HepG2 (cell line): ENCODE measurements around the gene BCAS3. TPM values are rescaled to one million over a fixed set of nuclear protein-coding genes. Genes with fewer than 3 reads are reported as not detected.
"Not testable (repeated sequence)": the region's sequence is repeated elsewhere in the genome, so short reads cannot be mapped to it uniquely, and the experiment has no call there.

Experiments used
- ATAC-seq: fragments of 200-7000 bp; cut with Tn5 transposase; 3 replicates; pipeline ENCODE4 v1.9.1; 2020; ENCODE audit warnings: mild to moderate bottlenecking, moderate library complexity
- BruUV-seq: library from RNA; stranded (reverse); fragments of 400-500 nt; replicated peaks from 2 replicates; lab custom pipeline; 2021; lab: Mats Ljungman, UMichigan
- CTCF ChIA-PET: fragments of 300-600 bp; formaldehyde crosslinking; extraction: SDS; loops from one replicate; lab custom pipeline; 2021; ENCODE audit warnings: low total read pairs, inconsistent platforms, low intra/inter-chr PET ratio; lab: Yijun Ruan, JAX
- POLR2A ChIA-PET: fragments of 350-600 bp; sonication (Branson Sonifier 250); formaldehyde crosslinking; loops from one replicate; lab custom pipeline; 2020; ENCODE audit warnings: antibody characterized with exemption, inconsistent platforms; lab: Yijun Ruan, JAX
- DNase-seq: peaks from one replicate; pipeline ENCODE4 v3.0.0-alpha.2; 2015; ENCODE audit warnings: low spot score
- FAIRE-seq: peaks from 3 replicates; lab custom pipeline; 2011; peaks lifted over from hg19 to GRCh38; lab: Jason Lieb, UNC
- H2AFZ ChIP-seq: one replicate; pipeline ENCODE4 v1.6.1; 2011; ENCODE audit warnings: low read length, inconsistent platforms
- H3K27ac ChIP-seq: fragments of 300-600 bp; 3 replicates; pipeline ENCODE4 v1.8.0; 2011; ENCODE audit warnings: mixed run types, mild to moderate bottlenecking, mixed read lengths, low read length, inconsistent platforms; ENCODE audit not compliant: insufficient read depth; ENCODE audit errors: extremely low read length
- H3K27me3 ChIP-seq, 2 experiments: fragments of 200-600 bp in 1 of 2; 2 replicates in 1 of 2; 3 replicates in 1 of 2; pipeline versions ENCODE4 v1.6.0 to v1.8.0; 2011; ENCODE audit warnings: low read length in 2 of 2, mild to moderate bottlenecking in 2 of 2, moderate library complexity in 2 of 2, inconsistent platforms in 1 of 2; ENCODE audit not compliant: insufficient read depth in 2 of 2, control insufficient read depth in 1 of 2
- H3K36me3 ChIP-seq, 2 experiments: fragments of 200-600 bp in 1 of 2; replicated peaks in 1 of 2; 2 replicates in 1 of 2; 3 replicates in 1 of 2; pipeline versions ENCODE4 v1.5.1 to v1.8.0; 2011; ENCODE audit warnings: low read length in 2 of 2, inconsistent platforms in 1 of 2; ENCODE audit not compliant: insufficient read depth in 2 of 2, control insufficient read depth in 1 of 2
- H3K4me1 ChIP-seq: 2 replicates; pipeline ENCODE4 v1.5.1; 2012; ENCODE audit warnings: low read length, inconsistent platforms; ENCODE audit not compliant: insufficient read depth
- H3K4me2 ChIP-seq: 2 replicates; pipeline ENCODE4 v1.6.0; 2011; ENCODE audit warnings: low read depth, low read length, inconsistent platforms
- H3K4me3 ChIP-seq, 3 experiments: fragments of 200-600 bp in 1 of 3; sonication (generic), shearing (Covaris generic) in 1 of 3; replicated peaks in 1 of 3; 2 replicates each; pipeline ENCODE4 v1.5.1; 2011 to 2016; ENCODE audit warnings: low read length in 3 of 3, inconsistent platforms in 2 of 3, low read depth in 2 of 3, mild to moderate bottlenecking in 2 of 3, control low read depth in 1 of 3, mixed read lengths in 1 of 3; ENCODE audit not compliant: insufficient read depth in 1 of 3
- H3K79me2 ChIP-seq: one replicate; pipeline ENCODE4 v1.6.1; 2011; ENCODE audit warnings: low read length, inconsistent platforms; ENCODE audit not compliant: insufficient read depth
- H3K9ac ChIP-seq: 2 replicates; pipeline ENCODE4 v1.6.0; 2011; ENCODE audit warnings: mild to moderate bottlenecking, low read depth, low read length, inconsistent platforms; ENCODE audit not compliant: insufficient read depth
- H3K9me3 ChIP-seq: 2 replicates; pipeline ENCODE4 v1.5.1; 2012; ENCODE audit warnings: mild to moderate bottlenecking, low read length
- H4K20me1 ChIP-seq: 2 replicates; pipeline ENCODE4 v1.6.0; 2011; ENCODE audit warnings: inconsistent platforms, mild to moderate bottlenecking, low read length, moderate library complexity; ENCODE audit not compliant: insufficient read depth
- CBX5 ChIP-seq: sonication (generic); formaldehyde crosslinking; IDR thresholded peaks from 2 replicates; pipeline ENCODE4 v1.4.0; 2020; ENCODE audit warnings: missing genetic modification reagents, borderline replicate concordance
- CEBPG ChIP-seq: IDR thresholded peaks from 2 replicates; pipeline ENCODE4 v1.6.1; 2016
- GATAD1 ChIP-seq: IDR thresholded peaks from 2 replicates; pipeline ENCODE4 v1.6.1; 2016; ENCODE audit warnings: missing genetic modification reagents, missing compliant biosample characterization
- KLF11 ChIP-seq: IDR thresholded peaks from 2 replicates; pipeline ENCODE4 v1.6.1; 2016; ENCODE audit warnings: missing compliant biosample characterization
- ZMYM2 ChIP-seq: sonication (generic); formaldehyde crosslinking; IDR thresholded peaks from 2 replicates; pipeline ENCODE4 v1.8.0; 2022; ENCODE audit warnings: mild to moderate bottlenecking, missing genetic modification reagents
- ZNF121 ChIP-seq: sonication (generic); formaldehyde crosslinking; IDR thresholded peaks from 2 replicates; pipeline ENCODE4 v1.5.0; 2020; ENCODE audit warnings: mild to moderate bottlenecking, missing genetic modification reagents
- ZNF292 ChIP-seq: sonication (generic); formaldehyde crosslinking; IDR thresholded peaks from 2 replicates; pipeline ENCODE4 v1.8.1; 2022; ENCODE audit warnings: mild to moderate bottlenecking, low read depth, missing genetic modification reagents, borderline replicate concordance
- WGBS: methylation state at CpG from one replicate; pipeline ENCODE4 v1.1.6; 2017; ENCODE audit warnings: low lambda C conversion rate; 5-methylcytosine and 5-hydroxymethylcytosine counted together
- in situ Hi-C: cut with HindIII; loops from 2 replicates; pipeline ENCODE4 v1.10.0; 2017; ENCODE audit warnings: low pct_unique_long_range_greater_than_20kb; ENCODE audit not compliant: extremely low pct_ligation_motif_present
- intact Hi-C: fragments of 100-400 bp; cut with micrococcal nuclease; formaldehyde crosslinking; loops from one replicate; pipeline ENCODE4 v1.10.0; 2022; ENCODE audit not compliant: unreplicated experiment
- polyA plus RNA-seq, 8 experiments: library from polyadenylated mRNA; depleted of rRNA in 3 of 8; stranded (reverse) in 7 of 8; unstranded in 1 of 8; fragments of >200 nt; fragmentation: Illumina TruSeq in 4 of 8; extraction: Trizol in 4 of 8; gene quantifications; 2 replicates each; pipeline versions ENCODE4 v1.2.1 to v1.2.3, GENCODE V29; 2011 to 2016; ENCODE audit warnings: low read depth in 4 of 8, missing spikeins in 1 of 8, mixed read lengths in 1 of 8; ENCODE audit not compliant: insufficient read depth in 1 of 8
- total RNA-seq, 5 experiments: library from RNA; depleted of rRNA; stranded (reverse); fragments of >200 nt; fragmentation: Illumina TruSeq; extraction: Trizol; gene quantifications; 2 replicates each; pipeline ENCODE4 v1.2.3, GENCODE V29; 2016; ENCODE audit warnings: low read depth in 1 of 5
- TF ChIP-seq, protein P1 (sequence below): sonication (generic); formaldehyde crosslinking; IDR thresholded peaks from 2 replicates; pipeline ENCODE4 v1.4.0; 2020; ENCODE audit warnings: mild to moderate bottlenecking, missing genetic modification reagents
- TF ChIP-seq, protein P2 (sequence below): sonication (generic); IDR thresholded peaks from 2 replicates; pipeline ENCODE4 v1.6.1; 2016; ENCODE audit warnings: low read depth, borderline replicate concordance
- TF ChIP-seq, protein P3 (sequence below): sonication (generic); formaldehyde crosslinking; IDR thresholded peaks from 2 replicates; pipeline ENCODE4 v1.4.0; 2020; ENCODE audit warnings: missing genetic modification reagents, borderline replicate concordance

BCAS3 gene
- total and polyA plus RNA-seq, 2 of the 13 experiments (the other 11 are each of a cell fraction or from before 2014, with no cell fraction given), result 10.7 to 11.2 TPM

DNA sequence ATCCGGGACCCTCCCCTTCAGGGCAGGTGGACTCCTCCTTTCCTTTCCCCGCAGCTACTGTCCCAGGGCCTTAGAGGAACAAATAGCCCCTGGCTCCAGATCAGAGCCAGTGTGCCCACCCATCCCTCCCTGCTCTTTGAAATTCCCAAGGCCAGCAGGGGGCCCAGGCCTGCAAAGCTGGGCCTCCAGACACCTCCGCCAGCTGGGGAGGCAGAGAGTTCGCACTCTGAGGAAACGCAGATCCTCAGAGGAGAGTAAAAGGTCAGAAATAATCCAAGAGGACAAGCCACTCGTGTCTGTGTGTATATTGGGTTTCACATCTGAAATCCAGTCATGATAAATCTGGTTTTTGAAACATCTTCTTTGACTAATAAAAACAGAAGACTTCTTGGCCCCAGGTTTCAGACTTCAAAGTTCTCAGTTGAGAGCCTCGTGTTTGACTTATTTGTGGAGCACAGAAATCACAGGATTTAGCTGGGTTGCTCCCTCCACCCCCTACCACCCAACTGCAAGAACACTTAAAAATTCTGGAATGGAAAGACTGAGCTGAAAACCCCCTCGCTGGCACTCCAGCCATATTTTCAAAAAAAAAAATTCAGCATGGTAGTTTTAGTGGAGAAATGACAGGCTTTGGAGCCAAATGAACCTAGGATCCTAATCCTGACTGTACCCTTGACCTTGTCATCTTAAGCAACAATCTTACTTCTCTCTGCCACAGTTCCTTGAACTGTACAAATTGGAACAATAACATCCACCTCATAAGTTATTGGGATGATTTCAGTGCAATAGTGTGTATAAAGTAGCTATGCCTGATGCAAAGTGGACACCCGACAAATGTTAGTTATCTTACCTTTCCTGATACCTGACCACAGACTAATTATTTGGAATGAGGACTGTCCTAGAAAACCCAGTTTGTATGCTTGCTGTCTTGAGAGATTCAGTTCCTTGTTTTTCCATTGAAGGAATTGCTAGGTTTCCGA lies 677.5 kb downstream of the BCAS3 start (continued):
- TF ChIP-seq, protein P1, sequence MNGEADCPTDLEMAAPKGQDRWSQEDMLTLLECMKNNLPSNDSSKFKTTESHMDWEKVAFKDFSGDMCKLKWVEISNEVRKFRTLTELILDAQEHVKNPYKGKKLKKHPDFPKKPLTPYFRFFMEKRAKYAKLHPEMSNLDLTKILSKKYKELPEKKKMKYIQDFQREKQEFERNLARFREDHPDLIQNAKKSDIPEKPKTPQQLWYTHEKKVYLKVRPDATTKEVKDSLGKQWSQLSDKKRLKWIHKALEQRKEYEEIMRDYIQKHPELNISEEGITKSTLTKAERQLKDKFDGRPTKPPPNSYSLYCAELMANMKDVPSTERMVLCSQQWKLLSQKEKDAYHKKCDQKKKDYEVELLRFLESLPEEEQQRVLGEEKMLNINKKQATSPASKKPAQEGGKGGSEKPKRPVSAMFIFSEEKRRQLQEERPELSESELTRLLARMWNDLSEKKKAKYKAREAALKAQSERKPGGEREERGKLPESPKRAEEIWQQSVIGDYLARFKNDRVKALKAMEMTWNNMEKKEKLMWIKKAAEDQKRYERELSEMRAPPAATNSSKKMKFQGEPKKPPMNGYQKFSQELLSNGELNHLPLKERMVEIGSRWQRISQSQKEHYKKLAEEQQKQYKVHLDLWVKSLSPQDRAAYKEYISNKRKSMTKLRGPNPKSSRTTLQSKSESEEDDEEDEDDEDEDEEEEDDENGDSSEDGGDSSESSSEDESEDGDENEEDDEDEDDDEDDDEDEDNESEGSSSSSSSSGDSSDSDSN, result no peak
- TF ChIP-seq, protein P2, sequence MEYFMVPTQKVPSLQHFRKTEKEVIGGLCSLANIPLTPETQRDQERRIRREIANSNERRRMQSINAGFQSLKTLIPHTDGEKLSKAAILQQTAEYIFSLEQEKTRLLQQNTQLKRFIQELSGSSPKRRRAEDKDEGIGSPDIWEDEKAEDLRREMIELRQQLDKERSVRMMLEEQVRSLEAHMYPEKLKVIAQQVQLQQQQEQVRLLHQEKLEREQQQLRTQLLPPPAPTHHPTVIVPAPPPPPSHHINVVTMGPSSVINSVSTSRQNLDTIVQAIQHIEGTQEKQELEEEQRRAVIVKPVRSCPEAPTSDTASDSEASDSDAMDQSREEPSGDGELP, result peak; percentile 24; the same call in 1 of the 2 replicates

DNA sequence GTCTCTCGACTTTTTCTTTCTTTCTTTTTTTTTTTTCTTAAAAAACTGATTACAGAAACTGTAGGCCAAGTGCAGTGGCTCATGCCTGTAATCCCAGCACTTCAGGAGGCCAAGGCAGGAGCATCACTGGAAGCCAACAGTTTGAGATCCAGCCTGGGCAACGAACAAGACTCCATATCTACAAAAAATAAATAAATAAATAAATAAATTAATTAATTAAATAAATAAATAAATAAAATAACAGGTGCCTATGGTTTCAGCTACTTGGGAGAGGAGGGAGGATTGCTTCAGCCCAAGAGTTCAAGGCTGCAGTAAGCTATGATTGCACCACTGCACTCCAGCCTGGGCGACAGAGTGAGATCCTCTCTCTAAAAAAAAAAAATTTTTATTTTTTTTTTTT lies 679.4 kb downstream of the BCAS3 start:
- H3K4me1 ChIP-seq, result peaks cover 99% of the 10 kb centered on the region
- ATAC-seq, result peak; percentile 5; the same call in 1 of the 3 replicates
- H3K36me3 ChIP-seq, DNase-seq, H3K4me3 ChIP-seq, H3K9ac ChIP-seq, intact Hi-C loops, H3K79me2 ChIP-seq, BruUV-seq, H3K9me3 ChIP-seq, H3K27me3 ChIP-seq, FAIRE-seq, H4K20me1 ChIP-seq, in situ Hi-C loops, H2AFZ ChIP-seq: not testable (repeated sequence)
- CTCF ChIA-PET, result interaction anchor here (0.7 kb wide), 1 partner anchor 52 kb away, joined by 3 read pairs; no protein-coding TSS in a partner anchor
- peak overlapping the region; percentile 47 for H3K27ac ChIP-seq
- WGBS, result 31% methylated on average over 3 of the region's 3 CpGs
- POLR2A ChIA-PET, result interaction anchor here (0.7 to 4.1 kb wide), 8 partner anchors 8 to 462 kb away, joined by 3 to 39 read pairs (median 6); partner anchors contain the start of gene TBX2
- 0 out of 2 replicates have a peak, but pooled peaks have one; percentile 15 for TF ChIP-seq KLF11
- TF ChIP-seq ZNF121 (CRISPR knock-in tag), result 0 out of 2 replicates have a peak, but pooled peaks have one; percentile 30
- TF ChIP-seq ZMYM2 (CRISPR knock-in tag), result 0 out of 2 replicates have a peak, but pooled peaks have one; percentile 5
- 0 out of 2 replicates have a peak, but pooled peaks have one; percentile 11 for TF ChIP-seq CBX5 (CRISPR knock-in tag)
- TF ChIP-seq, protein P3, sequence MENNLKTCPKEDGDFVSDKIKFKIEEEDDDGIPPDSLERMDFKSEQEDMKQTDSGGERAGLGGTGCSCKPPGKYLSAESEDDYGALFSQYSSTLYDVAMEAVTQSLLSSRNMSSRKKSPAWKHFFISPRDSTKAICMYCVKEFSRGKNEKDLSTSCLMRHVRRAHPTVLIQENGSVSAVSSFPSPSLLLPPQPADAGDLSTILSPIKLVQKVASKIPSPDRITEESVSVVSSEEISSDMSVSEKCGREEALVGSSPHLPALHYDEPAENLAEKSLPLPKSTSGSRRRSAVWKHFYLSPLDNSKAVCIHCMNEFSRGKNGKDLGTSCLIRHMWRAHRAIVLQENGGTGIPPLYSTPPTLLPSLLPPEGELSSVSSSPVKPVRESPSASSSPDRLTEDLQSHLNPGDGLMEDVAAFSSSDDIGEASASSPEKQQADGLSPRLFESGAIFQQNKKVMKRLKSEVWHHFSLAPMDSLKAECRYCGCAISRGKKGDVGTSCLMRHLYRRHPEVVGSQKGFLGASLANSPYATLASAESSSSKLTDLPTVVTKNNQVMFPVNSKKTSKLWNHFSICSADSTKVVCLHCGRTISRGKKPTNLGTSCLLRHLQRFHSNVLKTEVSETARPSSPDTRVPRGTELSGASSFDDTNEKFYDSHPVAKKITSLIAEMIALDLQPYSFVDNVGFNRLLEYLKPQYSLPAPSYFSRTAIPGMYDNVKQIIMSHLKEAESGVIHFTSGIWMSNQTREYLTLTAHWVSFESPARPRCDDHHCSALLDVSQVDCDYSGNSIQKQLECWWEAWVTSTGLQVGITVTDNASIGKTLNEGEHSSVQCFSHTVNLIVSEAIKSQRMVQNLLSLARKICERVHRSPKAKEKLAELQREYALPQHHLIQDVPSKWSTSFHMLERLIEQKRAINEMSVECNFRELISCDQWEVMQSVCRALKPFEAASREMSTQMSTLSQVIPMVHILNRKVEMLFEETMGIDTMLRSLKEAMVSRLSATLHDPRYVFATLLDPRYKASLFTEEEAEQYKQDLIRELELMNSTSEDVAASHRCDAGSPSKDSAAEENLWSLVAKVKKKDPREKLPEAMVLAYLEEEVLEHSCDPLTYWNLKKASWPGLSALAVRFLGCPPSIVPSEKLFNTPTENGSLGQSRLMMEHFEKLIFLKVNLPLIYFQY (CRISPR knock-in tag), result peak; percentile 8; the same call in 1 of the 2 replicates
- peak; percentile 13; the same call in 1 of the 2 replicates for TF ChIP-seq GATAD1
- TF ChIP-seq CEBPG (CRISPR knock-in tag), result peak; percentile 50; the same call in 1 of the 2 replicates
- TF ChIP-seq ZNF292, result peak; percentile 2; the same call in 1 of the 2 replicates
- peak overlapping the region; percentile 26 for H3K4me2 ChIP-seq
